ENCODE data around the gene PRKAR2A.
A peak's percentile ranks its signal among the peaks of the same experiment; 100 is the strongest.

GRCh38 chr3:48716508-48716981 lies 131.1 kb downstream of the PRKAR2A start:
- TF ChIP-seq CTCF (IDR thresholded peaks at IDR 0.05), result no peak
- no peak for TF ChIP-seq USF2 (IDR thresholded peaks at IDR 0.05; ENCODE audit: borderline replicate concordance, low read depth, low read length)
- no peak for TF ChIP-seq ZBTB33 (IDR thresholded peaks at IDR 0.05; ENCODE audit: borderline replicate concordance, low read depth)
- no peak for TF ChIP-seq RAD21 (IDR thresholded peaks at IDR 0.05; ENCODE audit: low read length)
- TF ChIP-seq POLR2AphosphoS5 (IDR thresholded peaks at IDR 0.05; ENCODE audit: low read depth, low read length), result no peak
- no peak for TF ChIP-seq GABPA (IDR thresholded peaks at IDR 0.05; ENCODE audit: low read depth)
- TF ChIP-seq TCF12 (IDR thresholded peaks at IDR 0.05), result no peak
- no peak for TF ChIP-seq NFIC (IDR thresholded peaks at IDR 0.05; ENCODE audit: borderline replicate concordance)
- TF ChIP-seq USF1 (IDR thresholded peaks at IDR 0.05; ENCODE audit: borderline replicate concordance, low read depth), result no peak
- no peak for TF ChIP-seq EZH2phosphoT487 (IDR thresholded peaks at IDR 0.05; ENCODE audit: borderline replicate concordance, low read depth)
- TF ChIP-seq YY1 (IDR thresholded peaks at IDR 0.05; ENCODE audit: low read depth), result peak; percentile 42; the same call in 1 of the 2 replicates
- TF ChIP-seq EP300 (IDR thresholded peaks at IDR 0.05; ENCODE audit: borderline replicate concordance in 1 of 2, low read depth in 1 of 2, low read length in 1 of 2), result no peak
- TF ChIP-seq MAX (IDR thresholded peaks at IDR 0.05; ENCODE audit: low read depth), result no peak
- no peak for TF ChIP-seq IRF3 (IDR thresholded peaks at IDR 0.05; ENCODE audit: low read depth, low read length)
